ENCODE results near the gene SWAP70.

- TF ChIP-seq EP300 (IDR thresholded peaks at IDR 0.05; ENCODE audit: borderline replicate concordance) (no peak), REST (IDR thresholded peaks at IDR 0.05; ENCODE audit: low read depth) (no peak), TEAD4 (IDR thresholded peaks at IDR 0.05) (no peak), FOXM1 (IDR thresholded peaks at IDR 0.05; ENCODE audit: borderline replicate concordance, low read depth) (no peak), NFIC (IDR thresholded peaks at IDR 0.05) (no peak), YY1 (IDR thresholded peaks at IDR 0.05; ENCODE audit: low read depth) (no peak)
- TF ChIP-seq, protein P1, sequence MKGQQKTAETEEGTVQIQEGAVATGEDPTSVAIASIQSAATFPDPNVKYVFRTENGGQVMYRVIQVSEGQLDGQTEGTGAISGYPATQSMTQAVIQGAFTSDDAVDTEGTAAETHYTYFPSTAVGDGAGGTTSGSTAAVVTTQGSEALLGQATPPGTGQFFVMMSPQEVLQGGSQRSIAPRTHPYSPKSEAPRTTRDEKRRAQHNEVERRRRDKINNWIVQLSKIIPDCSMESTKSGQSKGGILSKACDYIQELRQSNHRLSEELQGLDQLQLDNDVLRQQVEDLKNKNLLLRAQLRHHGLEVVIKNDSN (IDR thresholded peaks at IDR 0.05) = no peak
These were observed 74.2 kb downstream of the SWAP70 start for GRCh38 chr11:9738116-9738515.

All from Ishikawa (cell line).